Left lobe of liver (tissue), 2 donors: Measurements from ENCODE around the gene EVX2. TPM values are rescaled to one million over a fixed set of nuclear protein-coding genes. Genes with fewer than 3 reads are reported as not detected.

Experiments used
- ATAC-seq: fragments of 200-7000 bp; cut with Tn5 transposase; one replicate; pipeline ENCODE4 v1.9.1; 2020; ENCODE audit warnings: mild to moderate bottlenecking, moderate library complexity
- DNase-seq: peaks from one replicate; pipeline ENCODE4 v3.0.0-alpha.2; 2020; ENCODE audit warnings: low spot score
- total RNA-seq: library from RNA; stranded (reverse); gene quantifications from one replicate; pipeline ENCODE4 v1.2.1, GENCODE V29; 2021
- donor health status: DM: no; HTN: no; CAD: no; lungs with moderate emphysema.
- donor health status: DM: no; HTN: yes; CAD: no.

Gene EVX2
- total RNA-seq, 1 donor from 2014 or later = not detected

DNA sequence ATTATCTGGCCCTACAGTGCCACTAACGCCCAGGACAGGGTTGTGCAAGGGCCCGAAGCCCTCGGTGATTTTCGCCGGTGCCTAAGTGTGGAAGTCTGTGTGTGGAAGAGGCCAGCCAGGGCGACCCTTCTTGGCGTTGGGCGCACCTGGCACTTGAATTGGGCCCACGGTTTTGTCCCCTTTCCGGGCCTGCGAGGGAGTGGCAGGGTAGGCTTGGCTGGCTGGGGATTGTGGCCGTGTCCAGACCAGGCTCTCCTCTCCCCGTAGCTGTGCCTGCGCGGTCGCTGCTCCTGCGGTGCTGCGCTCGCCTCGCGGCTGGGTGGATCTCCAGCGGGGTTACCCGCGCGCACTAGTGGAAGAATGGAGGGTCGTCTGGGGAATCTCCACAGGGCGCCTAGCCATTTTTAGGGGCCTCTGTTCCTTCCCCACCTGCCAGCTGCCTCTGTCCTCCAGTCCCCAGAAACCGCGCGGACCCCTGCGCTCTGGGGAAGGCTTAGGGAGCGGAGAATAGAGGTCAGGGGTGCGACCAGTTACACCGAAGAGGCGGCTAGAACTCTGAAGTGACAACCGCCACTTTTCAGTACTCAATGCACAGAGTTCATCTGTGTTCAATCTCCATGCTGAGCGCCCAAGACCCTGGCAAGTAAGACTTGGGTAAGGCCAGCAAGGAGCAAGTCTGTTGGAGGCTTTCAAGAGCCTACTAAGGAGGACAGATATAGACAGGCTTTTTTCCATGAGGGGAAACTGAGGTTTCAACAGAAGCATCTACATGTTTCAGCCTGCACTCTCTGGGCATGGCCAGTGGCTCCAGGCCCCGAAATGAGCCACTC is 16.0 kb downstream of the EVX2 start:
- DNase-seq = no peak
- peak; percentile 82 for ATAC-seq

DNA sequence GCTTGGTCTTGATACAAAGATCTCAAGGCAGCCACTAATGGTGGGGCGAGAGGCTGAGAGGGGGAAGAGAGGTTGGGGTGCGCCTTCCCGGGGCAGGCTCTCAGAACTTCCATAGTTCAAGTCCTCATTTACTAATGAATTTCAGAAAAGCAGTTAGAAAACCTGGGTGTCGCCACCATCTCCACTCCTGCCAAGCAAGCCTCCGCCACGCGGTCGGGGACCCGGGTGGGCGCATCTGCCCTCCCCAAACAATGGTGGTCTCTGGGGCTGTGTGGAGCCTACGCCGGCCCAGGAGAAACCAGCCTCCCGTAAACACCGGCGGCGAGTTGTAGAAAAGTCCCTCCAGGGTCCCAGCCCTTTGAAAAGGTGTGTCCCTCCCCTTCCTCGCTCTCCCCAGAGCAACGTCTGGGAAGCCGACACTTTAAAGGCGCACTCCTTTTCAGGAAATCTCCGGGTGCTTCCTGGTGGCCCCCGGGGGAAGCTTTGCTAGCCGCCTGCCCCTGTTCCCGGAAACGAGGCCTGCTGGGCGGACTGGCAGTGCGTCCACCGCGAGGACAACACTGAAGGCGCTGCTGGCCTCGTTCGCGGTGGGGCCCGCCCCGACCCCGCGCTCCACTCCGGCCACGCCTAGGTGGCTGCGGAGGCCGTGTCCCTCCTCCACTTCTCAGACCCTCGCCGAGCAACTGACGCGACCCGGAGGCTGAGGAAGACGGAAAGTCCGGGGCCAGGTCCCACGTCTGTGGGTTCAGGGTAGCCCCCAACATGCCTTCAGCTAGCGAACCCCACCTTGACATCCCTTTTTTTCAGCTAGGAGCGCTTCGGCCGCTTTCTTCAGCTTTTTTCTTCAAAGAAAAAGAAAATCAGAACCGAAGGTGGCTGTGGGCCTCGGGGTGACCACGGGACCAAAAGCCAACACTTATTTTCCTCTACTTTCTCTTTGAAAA is 16.8 kb downstream of the EVX2 start:
- DNase-seq = no peak
- peak; percentile 41 for ATAC-seq

- DNase-seq = no peak
These were observed 19.8 kb downstream of the EVX2 start for GRCh38 chr2:176063958-176064357.

DNA sequence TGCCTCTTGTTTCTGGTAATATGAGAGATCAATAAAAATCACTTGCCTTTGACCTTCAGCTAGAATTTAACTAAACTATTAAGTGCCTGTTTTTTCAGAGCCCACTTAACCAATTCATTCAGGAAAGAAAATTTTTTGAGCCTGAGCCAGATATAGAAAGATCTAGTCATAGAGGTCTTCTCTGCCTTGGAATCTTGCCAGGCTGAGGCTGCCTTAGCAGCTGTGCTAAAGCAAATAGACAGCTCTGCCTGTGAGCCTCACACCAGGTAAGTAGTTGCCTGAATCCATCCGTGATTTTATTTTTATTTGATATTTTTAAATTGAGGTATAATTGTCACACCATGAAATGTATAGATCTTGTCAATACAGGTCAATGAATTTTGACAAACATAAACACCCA is 27.4 kb downstream of the EVX2 start:
- ATAC-seq (no peak), DNase-seq (no peak)

More at GRCh38 chr2:176063958-176064357, 19.8 kb downstream of the EVX2 start:
- no peak for ATAC-seq

GRCh38 chr2:176039375-176039774 is 44.4 kb downstream of the EVX2 start:
- ATAC-seq (no peak), DNase-seq (no peak)

DNA sequence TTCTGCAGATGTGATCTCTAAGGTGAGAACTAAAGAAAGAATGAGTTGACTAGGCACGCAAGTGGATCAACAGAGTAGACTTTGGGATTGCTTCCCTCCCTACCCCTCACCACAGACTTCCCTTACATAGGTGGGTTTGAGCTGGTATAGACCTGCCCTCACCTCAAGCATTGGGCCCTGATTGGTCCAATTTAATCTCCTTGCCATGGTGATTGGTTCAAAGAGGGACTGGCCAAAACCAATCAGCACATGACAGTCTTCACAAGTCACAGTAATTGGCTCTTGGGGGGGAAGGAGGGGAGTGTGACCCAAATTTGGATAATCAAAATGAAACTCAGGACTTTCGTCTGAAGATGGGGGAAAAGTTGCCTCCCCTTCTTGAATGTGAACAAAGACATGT is 45.1 kb downstream of the EVX2 start:
- no peak for DNase-seq
- no peak for ATAC-seq

- ATAC-seq (no peak), DNase-seq (no peak)
These were observed 48.6 kb downstream of the EVX2 start for GRCh38 chr2:176035013-176035691.

DNA sequence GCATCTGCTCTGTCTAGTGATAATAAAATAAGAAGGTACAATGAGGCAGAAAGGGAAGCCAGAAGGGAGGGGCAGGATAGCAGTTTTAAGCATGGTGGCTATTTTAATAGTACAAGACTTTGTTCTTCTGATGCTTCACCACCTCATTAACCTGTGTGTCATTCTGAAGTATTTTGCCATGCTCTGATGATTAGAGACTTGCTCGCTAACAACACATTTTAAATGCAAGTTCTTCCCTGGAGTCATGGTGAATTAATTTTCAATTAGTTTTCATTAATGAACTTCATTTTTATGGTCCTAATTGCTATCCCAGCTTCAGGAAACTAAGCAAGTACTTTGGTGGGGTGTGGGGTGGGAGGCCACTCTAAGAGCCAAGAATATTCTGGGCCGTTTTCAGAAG is 56.0 kb downstream of the EVX2 start:
- DNase-seq (no peak), ATAC-seq (no peak)

Other genes with a start within 250 kb of the EVX2 start
- gene LNPK, start 81.7 kb downstream of the EVX2 start, total RNA-seq = 19.2 TPM
- gene HOXD13, start 8.8 kb upstream of the EVX2 start, total RNA-seq = not detected
- not detected for gene HOXD12, start 15.8 kb upstream of the EVX2 start, total RNA-seq
- gene HOXD11, start 23.3 kb upstream of the EVX2 start, total RNA-seq = not detected
- not detected for gene HOXD10, start 32.8 kb upstream of the EVX2 start, total RNA-seq
- not detected for gene HOXD9, start 38.8 kb upstream of the EVX2 start, total RNA-seq
- not detected for gene HOXD8, start 45.7 kb upstream of the EVX2 start, total RNA-seq
- not detected for gene HOXD4, start 67.6 kb upstream of the EVX2 start, total RNA-seq
- gene HOXD3, start 73.3 kb upstream of the EVX2 start, total RNA-seq = not detected
- not detected for gene HOXD1, start 104.7 kb upstream of the EVX2 start, total RNA-seq
- gene MTX2, start 185.5 kb upstream of the EVX2 start, total RNA-seq = 7.6 TPM